Testis (tissue), 2 donors: ENCODE measurements around the gene NR6A1.

Experiments
- POLR2A ChIP-seq: fragments of 450-650 bp; IDR thresholded peaks from one replicate; pipeline ENCODE4 v1.6.1; 2017; ENCODE audit warnings: antibody characterized with exemption, mild to moderate bottlenecking, moderate library complexity
- TF ChIP-seq, protein P1 (sequence below), 3 experiments: fragments of 450-650 bp in 2 of 3; fragments of 200-600 bp in 1 of 3; sonication (generic) in 1 of 3; IDR thresholded peaks; one replicate each; pipeline ENCODE4 v1.5.1; 2016 to 2019; ENCODE audit warnings: antibody characterized with exemption in 3 of 3, mild to moderate bottlenecking in 2 of 3, moderate library complexity in 1 of 3

GRCh38 chr9:124504530-124505005 is 266.5 kb downstream of the NR6A1 start:
- TF ChIP-seq, protein P1, sequence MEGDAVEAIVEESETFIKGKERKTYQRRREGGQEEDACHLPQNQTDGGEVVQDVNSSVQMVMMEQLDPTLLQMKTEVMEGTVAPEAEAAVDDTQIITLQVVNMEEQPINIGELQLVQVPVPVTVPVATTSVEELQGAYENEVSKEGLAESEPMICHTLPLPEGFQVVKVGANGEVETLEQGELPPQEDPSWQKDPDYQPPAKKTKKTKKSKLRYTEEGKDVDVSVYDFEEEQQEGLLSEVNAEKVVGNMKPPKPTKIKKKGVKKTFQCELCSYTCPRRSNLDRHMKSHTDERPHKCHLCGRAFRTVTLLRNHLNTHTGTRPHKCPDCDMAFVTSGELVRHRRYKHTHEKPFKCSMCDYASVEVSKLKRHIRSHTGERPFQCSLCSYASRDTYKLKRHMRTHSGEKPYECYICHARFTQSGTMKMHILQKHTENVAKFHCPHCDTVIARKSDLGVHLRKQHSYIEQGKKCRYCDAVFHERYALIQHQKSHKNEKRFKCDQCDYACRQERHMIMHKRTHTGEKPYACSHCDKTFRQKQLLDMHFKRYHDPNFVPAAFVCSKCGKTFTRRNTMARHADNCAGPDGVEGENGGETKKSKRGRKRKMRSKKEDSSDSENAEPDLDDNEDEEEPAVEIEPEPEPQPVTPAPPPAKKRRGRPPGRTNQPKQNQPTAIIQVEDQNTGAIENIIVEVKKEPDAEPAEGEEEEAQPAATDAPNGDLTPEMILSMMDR (IDR thresholded peaks at IDR 0.05) = no peak
- TF ChIP-seq POLR2A = no peak
